Thyroid gland (tissue), 4 donors: ENCODE measurements around the gene OSBPL3. TPM values are rescaled to one million over a fixed set of nuclear protein-coding genes. Genes with fewer than 3 reads are reported as not detected.
A peak's percentile ranks its signal among the peaks of the same experiment; 100 is the strongest.

Experiments
- DNase-seq, 2 donors: peaks; one replicate each; pipeline ENCODE4 v3.0.0-alpha.2; 2019
- H3K27ac ChIP-seq, 3 donors: fragments of 200-600 bp; sonication (generic); 1 replicate in 2 of 3; 2 replicates in 1 of 3; pipeline ENCODE4 v1.5.1; 2016 to 2019; ENCODE audit warnings: mild to moderate bottlenecking in 1 of 3, moderate library complexity in 1 of 3
- H3K27me3 ChIP-seq: fragments of 200-600 bp; sonication (generic); one replicate; pipeline ENCODE4 v1.5.1; 2019
- H3K36me3 ChIP-seq, 2 donors: fragments of 200-600 bp; sonication (generic); one replicate each; pipeline ENCODE4 v1.5.1; 2016 to 2019
- H3K4me1 ChIP-seq, 2 donors: fragments of 200-600 bp; sonication (generic); one replicate each; pipeline ENCODE4 v1.5.1; 2017 to 2019
- H3K4me3 ChIP-seq, 3 donors: fragments of 200-600 bp; sonication (generic); replicated peaks in 1 of 3; 1 replicate in 2 of 3; 2 replicates in 1 of 3; pipeline ENCODE4 v1.5.1; 2016; ENCODE audit warnings: mild to moderate bottlenecking in 1 of 3
- H3K9me3 ChIP-seq: fragments of 200-600 bp; sonication (generic); one replicate; pipeline ENCODE4 v1.5.1; 2017
- POLR2A ChIP-seq, 2 donors: fragments of 450-650 bp; IDR thresholded peaks; one replicate each; pipeline ENCODE4 v1.6.1; 2017; ENCODE audit warnings: antibody characterized with exemption in 2 of 2, mild to moderate bottlenecking in 2 of 2, moderate library complexity in 1 of 2
- WGBS, 2 donors: methylation state at CpG; one replicate each; pipeline ENCODE4 v1.1.5; 2017; 5-methylcytosine and 5-hydroxymethylcytosine counted together
- intact Hi-C: fragments of 100-400 bp; cut with DNase I; formaldehyde crosslinking; loops from one replicate; pipeline ENCODE4 v1.15.1; 2023
- total RNA-seq, 4 donors: library from RNA; depleted of rRNA; stranded (reverse); fragments of >200 nt; gene quantifications; one replicate each; pipeline ENCODE4 v1.2.3, GENCODE V29; 2016
- TF ChIP-seq, protein P1 (sequence below), 6 experiments: fragments of 200-600 bp in 3 of 6; fragments of 450-650 bp in 3 of 6; sonication (generic) in 3 of 6; IDR thresholded peaks; one replicate each; pipeline ENCODE4 v1.5.1; 2016 to 2019; ENCODE audit warnings: antibody characterized with exemption in 6 of 6, mild to moderate bottlenecking in 2 of 6, inconsistent platforms in 1 of 6, moderate library complexity in 1 of 6

The OSBPL3 gene
- total RNA-seq, result 10 to 100 TPM; 22.1 to 41.7 (median 34.3) TPM

DNA sequence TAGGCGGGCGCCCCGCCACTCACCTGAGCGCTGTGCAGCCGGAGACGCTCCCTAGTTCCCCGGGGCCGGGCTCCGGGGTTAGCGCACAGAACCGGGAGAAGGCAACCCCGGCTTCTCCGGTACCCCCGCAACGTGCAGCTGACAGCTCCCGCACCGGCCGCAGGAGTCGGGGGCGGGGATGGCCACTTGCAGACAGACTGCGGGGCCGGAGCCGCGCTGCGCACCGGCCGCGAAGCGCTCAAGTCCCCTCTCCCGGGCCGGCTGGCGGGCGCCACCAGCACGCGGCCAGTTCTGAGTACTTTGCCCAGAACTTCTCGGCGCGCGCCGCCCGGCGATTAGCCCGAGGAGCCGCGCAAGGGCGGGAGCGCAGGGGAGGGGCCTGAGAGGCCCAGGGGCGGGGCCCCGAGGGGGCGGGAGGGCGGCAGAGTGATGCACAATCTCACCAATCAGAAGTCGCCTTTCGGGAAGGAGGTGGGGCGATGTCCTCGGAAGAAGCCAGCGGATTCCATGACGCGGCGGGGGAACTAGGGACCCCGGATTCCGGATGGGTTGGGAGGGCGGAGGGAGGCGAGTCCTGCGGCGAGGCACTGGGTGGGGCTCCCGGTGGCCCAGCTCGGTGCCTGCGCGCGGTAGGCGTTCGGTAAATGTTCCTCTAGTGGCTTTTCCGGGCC is at the start of gene OSBPL3:
Gene OSBPL3, minus strand, starts transcription at position 316 of the 671 bp plus-strand sequence. CDS start 87,706 bp downstream, outside the sequence.
- Histone ChIP-seq H3K4me3 (peak within 1 kb of the TSS; percentile 51 to 72 (median 62)), H3K9me3 (no peaks in the 10 kb centered on the region), H3K27ac (peak within 1 kb of the TSS; percentile 83 to 97 (median 89)), H3K4me1 (peaks cover 3 to 16% of the 10 kb centered on the region in 2 donors), H3K27me3 (no peaks in the 10 kb centered on the region), H3K36me3 (no peaks in the 10 kb centered on the region)
- WGBS, 2 donors, result 0 to 2% methylated on average over 13 to 26 of the region's 73 CpGs
- intact Hi-C loops, result loop anchor here (5.0 to 10.0 kb wide), 3 partner anchors 85 to 153 kb away; no protein-coding TSS in a partner anchor
- DNase-seq, result peak; percentile 95 to 96
- TF ChIP-seq, protein P1, sequence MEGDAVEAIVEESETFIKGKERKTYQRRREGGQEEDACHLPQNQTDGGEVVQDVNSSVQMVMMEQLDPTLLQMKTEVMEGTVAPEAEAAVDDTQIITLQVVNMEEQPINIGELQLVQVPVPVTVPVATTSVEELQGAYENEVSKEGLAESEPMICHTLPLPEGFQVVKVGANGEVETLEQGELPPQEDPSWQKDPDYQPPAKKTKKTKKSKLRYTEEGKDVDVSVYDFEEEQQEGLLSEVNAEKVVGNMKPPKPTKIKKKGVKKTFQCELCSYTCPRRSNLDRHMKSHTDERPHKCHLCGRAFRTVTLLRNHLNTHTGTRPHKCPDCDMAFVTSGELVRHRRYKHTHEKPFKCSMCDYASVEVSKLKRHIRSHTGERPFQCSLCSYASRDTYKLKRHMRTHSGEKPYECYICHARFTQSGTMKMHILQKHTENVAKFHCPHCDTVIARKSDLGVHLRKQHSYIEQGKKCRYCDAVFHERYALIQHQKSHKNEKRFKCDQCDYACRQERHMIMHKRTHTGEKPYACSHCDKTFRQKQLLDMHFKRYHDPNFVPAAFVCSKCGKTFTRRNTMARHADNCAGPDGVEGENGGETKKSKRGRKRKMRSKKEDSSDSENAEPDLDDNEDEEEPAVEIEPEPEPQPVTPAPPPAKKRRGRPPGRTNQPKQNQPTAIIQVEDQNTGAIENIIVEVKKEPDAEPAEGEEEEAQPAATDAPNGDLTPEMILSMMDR (IDR thresholded peaks at IDR 0.05), result no peak
- peak; percentile 55 to 91 for TF ChIP-seq POLR2A (IDR thresholded peaks at IDR 0.05)

- H3K9me3 ChIP-seq, result no peaks in the 10 kb centered on the region
- no peaks in the 10 kb centered on the region for H3K36me3 ChIP-seq
- 89 to 100% methylated on average over 1 of the region's 1 CpG for whole genome bisulfite sequencing, 2 donors
- H3K4me3 ChIP-seq, result no peak overlapping the region
- no peak for DNase-seq
- H3K4me1 ChIP-seq, result no peaks in the 10 kb centered on the region
- H3K27ac ChIP-seq, result no peak overlapping the region
- intact Hi-C loops, result no loop called here
- TF ChIP-seq POLR2A (IDR thresholded peaks at IDR 0.05), result no peak
- TF ChIP-seq, protein P1 (IDR thresholded peaks at IDR 0.05), result no peak
- no peaks in the 10 kb centered on the region for H3K27me3 ChIP-seq
Measured at GRCh38 chr7:25029075-25029474, 49.1 kb upstream of the OSBPL3 start.

DNA sequence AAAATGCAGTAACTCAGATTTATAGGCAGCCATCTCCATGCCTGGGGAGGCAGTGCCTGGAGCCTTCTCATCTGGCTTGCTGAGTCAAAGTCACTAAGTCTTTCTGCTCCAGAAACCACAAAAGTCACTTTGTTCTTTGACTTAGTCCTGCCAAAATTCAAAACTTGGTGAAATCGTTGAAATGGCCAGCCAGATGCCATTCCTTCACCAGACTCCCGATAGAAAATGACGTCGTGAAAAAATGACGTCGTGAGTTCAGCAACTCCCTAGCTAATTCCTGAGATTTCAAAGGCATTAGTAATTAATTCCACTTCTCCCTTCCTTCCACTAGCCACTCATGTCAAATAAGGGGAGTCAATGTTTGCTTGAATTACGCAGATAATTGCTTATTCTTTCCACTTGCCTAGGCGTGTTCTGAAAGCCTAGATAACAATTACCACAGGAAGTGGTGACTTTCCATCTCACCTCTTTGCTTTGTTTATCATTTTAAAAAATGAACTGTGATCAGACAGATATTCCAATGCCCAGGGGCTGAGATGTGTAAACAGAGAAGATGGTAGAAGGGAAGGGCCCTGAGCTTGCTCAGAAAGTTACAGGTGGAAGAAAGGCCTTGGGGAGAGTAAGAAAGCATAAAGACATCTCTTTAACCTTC is 48.5 kb upstream of the OSBPL3 start:
- TF ChIP-seq, protein P1 (IDR thresholded peaks at IDR 0.05), result no peak
- no peak for TF ChIP-seq POLR2A (IDR thresholded peaks at IDR 0.05)
- H3K9me3 ChIP-seq, result no peaks in the 10 kb centered on the region
- DNase-seq, result no peak
- no peaks in the 10 kb centered on the region for H3K4me1 ChIP-seq
- intact Hi-C loops, result no loop called here
- H3K27ac ChIP-seq, result no peak overlapping the region
- 64 to 68% methylated on average over 8 of the region's 8 CpGs for WGBS, 2 donors
- no peaks in the 10 kb centered on the region for H3K27me3 ChIP-seq
- no peak overlapping the region for H3K4me3 ChIP-seq
- H3K36me3 ChIP-seq, result no peaks in the 10 kb centered on the region

DNA sequence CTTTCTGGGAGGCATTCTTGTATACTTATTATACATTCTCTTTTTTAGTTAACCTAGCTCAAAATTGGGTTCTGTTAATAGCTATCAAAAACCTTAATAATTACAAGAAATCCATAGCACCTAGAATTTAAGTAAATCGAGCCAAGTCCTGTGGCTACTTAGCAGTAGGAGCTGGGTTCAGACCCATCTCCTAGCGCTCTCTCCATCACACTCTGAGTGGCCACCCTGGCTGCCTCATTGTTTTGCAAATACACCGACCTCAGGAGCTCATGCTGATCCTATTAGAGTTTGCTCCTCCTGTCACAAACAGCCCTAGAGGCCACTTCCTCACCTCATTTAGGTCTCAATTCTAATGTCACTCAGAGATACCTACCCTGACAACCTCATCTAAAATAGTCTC is 46.2 kb upstream of the OSBPL3 start:
- no peaks in the 10 kb centered on the region for H3K36me3 ChIP-seq
- no peaks in the 10 kb centered on the region for H3K4me1 ChIP-seq
- H3K27me3 ChIP-seq, result no peaks in the 10 kb centered on the region
- no peak for TF ChIP-seq POLR2A (IDR thresholded peaks at IDR 0.05)
- H3K9me3 ChIP-seq, result no peaks in the 10 kb centered on the region
- intact Hi-C loops, result no loop called here
- WGBS, 2 donors, result 55 to 57% methylated on average over 3 of the region's 3 CpGs
- no peak overlapping the region for H3K27ac ChIP-seq
- H3K4me3 ChIP-seq, result no peak overlapping the region
- no peak for DNase-seq

- no peaks in the 10 kb centered on the region for H3K9me3 ChIP-seq
- H3K27me3 ChIP-seq, result no peaks in the 10 kb centered on the region
- no peak for DNase-seq
- no peak overlapping the region for H3K4me3 ChIP-seq
- no peak overlapping the region for H3K27ac ChIP-seq
- TF ChIP-seq, protein P1 (IDR thresholded peaks at IDR 0.05), result no peak
- no peak for TF ChIP-seq POLR2A (IDR thresholded peaks at IDR 0.05)
- intact Hi-C loops, result no loop called here
- H3K36me3 ChIP-seq, result no peaks in the 10 kb centered on the region
- no peaks in the 10 kb centered on the region for H3K4me1 ChIP-seq
Measured at GRCh38 chr7:25025218-25025671, 45.3 kb upstream of the OSBPL3 start.
